GM19455 (cell line): ENCODE data around the gene ASRGL1.

Experiments
- ATAC-seq: cut with Tn5 transposase; IDR thresholded peaks from one replicate; pipeline ENCODE4 v1.9.1; 2021; ENCODE audit not compliant: unreplicated experiment

The ASRGL1 gene

GRCh38 chr11:62411524-62411923 is 74.3 kb downstream of the ASRGL1 start:
- ATAC-seq, result no peak

- ATAC-seq, result no peak
These were observed 75.9 kb downstream of the ASRGL1 start for GRCh38 chr11:62413060-62413696.

GRCh38 chr11:62416596-62416995 is 79.3 kb downstream of the ASRGL1 start:
- ATAC-seq, result no peak

- no peak for ATAC-seq
These were observed 80.9 kb downstream of the ASRGL1 start for GRCh38 chr11:62418136-62418535.

- ATAC-seq, result no peak
These were observed 81.5 kb downstream of the ASRGL1 start, which contains the start of gene SCGB1A1 for GRCh38 chr11:62418733-62419132. TSS of gene SCGB1A1 (plus strand) at chr11:62419033. CDS start at chr11:62419096, 63 bp downstream.

- no peak for ATAC-seq
These were observed 82.2 kb downstream of the ASRGL1 start for GRCh38 chr11:62419314-62419929.

GRCh38 chr11:62419943-62420342 is 82.7 kb downstream of the ASRGL1 start:
- no peak for ATAC-seq

- no peak for ATAC-seq
These were observed 83.6 kb downstream of the ASRGL1 start for GRCh38 chr11:62420882-62421281.

- ATAC-seq, result no peak
These were observed 84.7 kb downstream of the ASRGL1 start for GRCh38 chr11:62421996-62422395.

GRCh38 chr11:62423012-62423411 is 85.8 kb downstream of the ASRGL1 start:
- ATAC-seq, result no peak

- ATAC-seq, result no peak
These were observed 90.5 kb downstream of the ASRGL1 start for GRCh38 chr11:62427630-62428233.

GRCh38 chr11:62428871-62429560 is 91.8 kb downstream of the ASRGL1 start:
- ATAC-seq, result no peak

- ATAC-seq, result no peak
These were observed 93.2 kb downstream of the ASRGL1 start for GRCh38 chr11:62430425-62430824.

- no peak for ATAC-seq
These were observed 94.1 kb downstream of the ASRGL1 start for GRCh38 chr11:62431171-62431901.

GRCh38 chr11:62432695-62433094 is 95.4 kb downstream of the ASRGL1 start:
- ATAC-seq, result no peak

- ATAC-seq, result no peak
These were observed 96.1 kb downstream of the ASRGL1 start for GRCh38 chr11:62433141-62433903.

- no peak for ATAC-seq
These were observed 96.6 kb downstream of the ASRGL1 start for GRCh38 chr11:62433904-62434276.

- ATAC-seq, result no peak
These were observed 98.8 kb downstream of the ASRGL1 start for GRCh38 chr11:62435846-62436660.

GRCh38 chr11:62437616-62438015 is 100.4 kb downstream of the ASRGL1 start:
- ATAC-seq, result no peak

GRCh38 chr11:62438641-62439040 is 101.4 kb downstream of the ASRGL1 start:
- ATAC-seq, result no peak
